HG03135 (cell line): ENCODE measurements around the gene ABCC4.

Experiments used
- ATAC-seq: cut with Tn5 transposase; IDR thresholded peaks from one replicate; pipeline ENCODE4 v1.9.1; 2021; ENCODE audit warnings: mild to moderate bottlenecking, moderate library complexity; ENCODE audit not compliant: unreplicated experiment

ABCC4 gene

GRCh38 chr13:95301183-95301967, at the start of gene ABCC4:
ABCC4 (minus strand) TSS chr13:95301451; CDS start chr13:95301314, 137 bp downstream.
- peak; percentile 86 for ATAC-seq

GRCh38 chr13:95349267-95349666, 48.0 kb upstream of the ABCC4 start:
- ATAC-seq, result no peak

DNA sequence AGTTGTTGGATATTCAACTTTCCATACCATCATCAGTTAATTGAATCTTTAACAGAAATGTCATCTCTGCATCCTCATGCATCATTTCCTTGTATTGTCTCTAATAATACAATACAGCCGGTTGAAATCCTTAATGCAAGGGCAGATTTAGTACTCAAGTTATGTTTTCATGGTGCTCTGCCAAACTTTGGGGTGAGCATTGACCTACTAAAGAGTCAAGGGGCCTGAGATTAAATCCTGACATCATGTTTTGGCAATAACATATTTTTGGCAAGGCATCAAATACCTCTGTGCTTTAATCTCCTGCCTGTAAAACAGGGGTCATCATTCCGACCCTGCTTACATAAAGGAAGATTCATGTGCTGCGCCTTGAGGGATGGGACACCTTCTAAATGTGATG, 42.7 kb upstream of the ABCC4 start:
- ATAC-seq, result no peak

DNA sequence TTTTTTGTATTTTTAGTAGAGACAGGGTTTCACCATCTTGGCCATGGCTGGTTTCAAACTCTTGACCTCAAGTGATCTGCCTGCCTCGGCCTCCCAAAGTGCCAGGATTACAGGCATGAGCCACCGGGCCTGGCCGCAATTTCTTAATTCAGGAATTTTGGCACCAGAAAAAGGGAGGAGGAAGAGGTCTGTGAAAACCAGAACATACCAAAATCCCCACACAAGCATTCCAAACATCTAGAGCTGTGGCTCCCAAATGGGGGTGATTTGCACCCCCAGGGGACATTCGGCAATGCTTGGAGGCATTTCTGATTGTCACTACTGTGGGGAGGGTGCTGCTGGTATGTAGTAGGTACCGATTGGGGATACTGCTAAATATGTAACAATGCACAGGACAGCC, 40.2 kb upstream of the ABCC4 start:
- ATAC-seq, result no peak

DNA sequence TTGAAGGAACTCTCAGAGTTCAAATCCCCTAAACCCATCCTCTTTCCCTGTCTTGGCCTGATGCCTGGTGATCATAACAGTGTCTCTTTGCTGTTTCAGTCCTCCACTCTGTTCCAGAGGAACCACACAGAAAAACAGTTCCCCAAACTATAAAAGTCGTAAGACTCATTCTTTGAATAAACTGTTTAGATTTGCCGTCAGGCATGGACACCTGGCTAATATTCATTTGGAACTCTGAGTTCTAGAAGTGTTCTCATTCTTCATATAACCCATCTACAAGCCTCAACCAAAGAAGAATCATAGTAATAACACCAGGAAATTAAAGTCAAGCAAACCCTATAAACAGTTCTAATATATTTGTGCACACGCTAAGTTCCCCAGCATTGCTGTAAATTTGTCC, 37.7 kb upstream of the ABCC4 start:
- no peak for ATAC-seq

DNA sequence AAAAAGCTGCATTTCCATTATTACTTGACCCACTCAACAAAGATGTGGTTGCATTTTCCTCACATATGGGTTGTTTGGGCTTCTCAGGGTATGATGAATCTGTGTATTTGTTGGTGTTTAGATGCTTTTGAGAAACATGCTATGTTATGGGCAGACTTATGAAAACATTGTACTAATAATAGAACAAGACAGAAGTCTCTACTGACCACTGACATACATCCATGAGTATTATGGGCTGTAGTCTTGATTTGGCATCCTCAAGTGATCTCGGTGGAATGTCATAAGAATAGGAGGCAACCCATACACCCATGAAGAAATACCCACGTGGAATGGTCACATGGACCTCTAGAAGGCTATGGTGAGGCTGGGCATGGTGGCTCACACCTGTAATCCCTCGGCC, 36.3 kb upstream of the ABCC4 start:
- no peak for ATAC-seq

DNA sequence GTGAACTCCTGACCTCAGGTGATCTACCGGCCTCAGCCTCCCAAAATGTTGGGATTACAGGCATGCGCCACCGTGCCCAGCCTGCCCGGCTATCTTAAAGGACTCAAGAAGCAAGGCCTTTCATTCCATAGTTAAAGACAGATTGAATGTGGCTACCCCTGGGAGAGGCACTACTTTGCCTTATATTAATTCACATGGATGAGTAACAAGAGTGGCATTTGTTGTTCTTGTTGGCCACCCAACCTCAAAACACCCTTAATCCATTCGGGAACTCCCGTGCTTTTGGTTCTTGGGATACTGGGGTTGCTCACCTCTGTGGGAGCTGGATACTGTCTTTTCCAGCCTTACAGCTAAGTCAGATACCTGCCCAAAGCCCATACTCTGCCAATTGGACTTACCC, 34.4 kb upstream of the ABCC4 start:
- no peak for ATAC-seq

DNA sequence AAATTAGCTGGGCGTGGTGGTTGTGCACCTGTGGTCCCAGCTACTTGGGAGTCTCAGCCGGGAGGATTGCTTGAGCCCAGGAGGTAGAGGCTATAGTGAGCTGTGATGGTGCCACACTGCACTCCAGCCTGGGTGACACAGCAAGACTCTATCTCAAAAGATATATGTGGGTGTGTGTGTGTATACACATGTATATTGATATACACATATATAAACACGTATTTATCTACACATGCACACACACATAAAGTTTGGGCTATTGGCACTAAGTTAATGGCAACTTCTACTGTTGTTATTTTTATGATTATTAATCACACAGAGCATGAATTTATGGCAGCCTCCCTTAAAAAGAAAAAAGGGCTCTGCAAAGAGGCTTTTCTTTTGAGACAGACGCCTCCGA, 27.1 kb upstream of the ABCC4 start:
- ATAC-seq, result no peak

DNA sequence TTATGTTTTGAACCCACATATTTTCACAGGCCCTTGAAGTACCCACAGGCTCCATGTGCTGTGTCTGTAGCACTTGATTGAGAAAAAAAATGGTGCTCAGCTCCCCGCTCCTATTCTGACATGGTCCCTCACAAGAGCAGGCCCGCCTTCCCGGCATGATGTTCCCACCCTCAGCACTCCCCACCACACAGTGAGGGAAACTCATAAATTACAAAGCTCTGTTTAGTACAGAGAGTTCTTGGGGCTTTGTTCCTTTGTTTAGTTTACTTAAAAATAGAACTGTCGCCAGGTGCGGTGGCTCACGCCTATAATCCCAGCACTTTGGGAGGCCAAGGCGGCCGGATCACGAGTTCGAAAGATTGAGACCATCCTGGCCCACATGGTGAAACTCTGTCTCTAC, 25.9 kb upstream of the ABCC4 start:
- ATAC-seq, result no peak

DNA sequence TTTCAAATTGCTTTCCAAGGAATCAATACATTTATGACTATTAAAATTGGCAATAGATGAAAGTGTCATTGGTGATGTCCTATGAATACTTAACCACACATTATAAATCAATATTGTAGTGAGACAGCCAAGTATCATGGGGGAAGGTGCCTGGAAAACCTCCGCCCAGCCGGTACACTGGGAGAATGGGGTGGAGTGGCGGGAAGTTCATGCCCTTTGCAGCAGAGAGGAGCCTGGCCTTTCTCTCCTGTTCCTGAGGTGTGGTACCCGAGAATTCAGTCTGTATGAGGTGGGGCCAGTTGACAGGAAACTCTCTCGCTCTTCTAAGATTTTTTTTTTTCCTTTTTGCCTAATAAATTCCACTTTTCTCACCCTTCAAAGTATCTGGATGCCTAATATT, 25.4 kb upstream of the ABCC4 start:
- ATAC-seq, result no peak

GRCh38 chr13:95325485-95325884, 24.2 kb upstream of the ABCC4 start:
- no peak for ATAC-seq

DNA sequence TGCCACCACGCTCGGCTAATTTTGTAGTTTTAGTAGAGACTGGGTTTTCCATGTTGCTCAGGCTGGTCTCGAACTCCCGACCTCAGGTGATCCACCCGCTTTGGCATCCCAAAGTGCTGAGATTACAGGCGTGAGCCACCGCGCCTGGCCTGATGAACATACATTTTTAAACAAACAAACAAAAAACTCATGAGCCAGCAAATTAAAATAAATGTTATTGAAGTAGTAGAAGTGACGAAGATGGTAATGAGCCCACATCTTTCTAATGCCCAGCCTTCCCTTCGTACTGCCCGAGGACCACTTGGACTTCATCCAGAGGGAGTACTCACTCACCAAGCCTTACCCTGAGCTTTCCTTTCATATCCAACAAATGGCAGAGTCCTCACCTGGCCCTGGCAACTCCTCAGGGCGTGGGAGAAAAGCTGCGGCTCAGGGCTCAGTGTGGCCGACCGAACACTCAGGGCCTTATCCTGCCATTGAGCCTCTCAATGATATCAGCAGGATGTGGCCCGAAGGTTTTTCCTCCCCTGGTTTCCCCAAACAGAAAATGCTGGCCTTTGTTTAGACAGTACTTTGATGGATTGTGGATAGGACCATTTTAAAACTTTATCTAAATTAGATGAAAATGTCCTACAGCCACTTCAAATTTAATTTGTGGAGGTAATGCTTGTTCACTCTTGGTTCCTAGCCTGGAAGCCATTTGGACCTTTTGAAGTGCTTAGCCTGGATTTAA, 22.8 kb upstream of the ABCC4 start:
- no peak for ATAC-seq

GRCh38 chr13:95319551-95320274, 18.5 kb upstream of the ABCC4 start:
- ATAC-seq, result no peak

DNA sequence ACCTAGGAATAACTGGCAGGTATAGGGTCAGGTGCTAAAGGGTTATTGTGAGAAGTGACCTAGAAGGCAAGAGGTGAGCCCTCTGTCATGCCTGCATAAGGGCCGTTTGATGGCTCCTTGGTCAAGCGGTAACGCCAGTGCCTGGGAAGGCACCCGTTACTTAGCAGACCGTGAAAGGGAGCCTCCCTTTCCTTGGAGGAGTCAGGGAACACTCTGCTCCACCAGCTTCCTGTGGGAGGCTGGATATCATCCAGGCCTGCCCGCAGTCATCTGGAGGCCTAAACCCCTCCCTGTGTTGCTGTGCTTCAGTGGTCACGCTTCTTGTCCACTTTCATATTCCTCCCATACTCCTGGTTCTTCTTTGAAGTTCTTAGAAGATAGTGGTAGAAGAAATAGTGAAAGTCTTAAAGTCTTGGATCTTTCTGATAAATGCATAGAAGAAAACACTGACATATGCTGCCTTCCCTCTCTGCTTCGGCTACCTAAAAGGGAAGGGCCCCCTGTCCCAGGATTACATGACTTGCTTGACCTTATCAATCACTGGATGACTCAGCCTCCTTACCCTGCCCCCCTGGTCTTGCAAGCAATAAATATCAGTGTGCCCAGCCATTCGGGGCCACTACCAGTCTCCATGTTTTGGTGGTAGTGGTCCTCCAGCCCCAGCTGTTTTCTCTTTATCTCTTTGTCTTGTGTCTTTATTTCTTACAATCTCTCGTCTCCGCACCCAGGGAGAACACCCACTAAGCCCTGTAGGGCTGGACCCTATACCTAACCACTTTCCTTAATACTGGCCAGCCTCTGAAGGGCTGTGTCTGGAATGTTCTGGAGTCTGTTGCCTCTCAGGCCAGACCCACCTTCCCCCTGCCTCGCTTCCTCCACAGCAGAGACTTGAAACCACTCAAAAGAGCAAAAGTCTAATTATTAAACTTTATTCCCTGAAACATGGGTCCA, 16.1 kb upstream of the ABCC4 start:
- no peak for ATAC-seq

DNA sequence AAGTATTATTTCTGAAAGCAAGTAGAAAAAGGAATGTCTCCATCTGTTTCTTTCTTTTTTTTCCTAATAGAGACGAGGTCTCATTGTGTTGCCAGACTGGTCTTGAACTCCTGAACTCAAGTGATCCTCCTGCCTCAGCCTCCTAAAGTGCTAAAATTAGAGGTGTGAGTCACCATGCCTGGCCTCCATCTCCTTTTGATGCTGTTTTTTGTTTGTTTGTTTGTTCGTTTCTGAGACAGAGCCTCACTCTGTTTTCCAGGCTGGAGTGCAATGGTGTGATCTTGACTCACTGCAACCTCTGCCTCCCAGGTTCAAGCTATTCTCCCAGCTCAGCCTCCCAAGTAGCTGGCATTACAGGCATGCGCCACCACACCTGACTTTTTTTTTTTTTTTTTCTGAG, 14.5 kb upstream of the ABCC4 start:
- no peak for ATAC-seq

GRCh38 chr13:95307507-95307906, 6.3 kb upstream of the ABCC4 start:
- ATAC-seq, result no peak

- no peak for ATAC-seq
Measured at GRCh38 chr13:95304453-95304852, 3.2 kb upstream of the ABCC4 start.

GRCh38 chr13:95301968-95302393, 730 bp upstream of the ABCC4 start:
- ATAC-seq, result no peak

DNA sequence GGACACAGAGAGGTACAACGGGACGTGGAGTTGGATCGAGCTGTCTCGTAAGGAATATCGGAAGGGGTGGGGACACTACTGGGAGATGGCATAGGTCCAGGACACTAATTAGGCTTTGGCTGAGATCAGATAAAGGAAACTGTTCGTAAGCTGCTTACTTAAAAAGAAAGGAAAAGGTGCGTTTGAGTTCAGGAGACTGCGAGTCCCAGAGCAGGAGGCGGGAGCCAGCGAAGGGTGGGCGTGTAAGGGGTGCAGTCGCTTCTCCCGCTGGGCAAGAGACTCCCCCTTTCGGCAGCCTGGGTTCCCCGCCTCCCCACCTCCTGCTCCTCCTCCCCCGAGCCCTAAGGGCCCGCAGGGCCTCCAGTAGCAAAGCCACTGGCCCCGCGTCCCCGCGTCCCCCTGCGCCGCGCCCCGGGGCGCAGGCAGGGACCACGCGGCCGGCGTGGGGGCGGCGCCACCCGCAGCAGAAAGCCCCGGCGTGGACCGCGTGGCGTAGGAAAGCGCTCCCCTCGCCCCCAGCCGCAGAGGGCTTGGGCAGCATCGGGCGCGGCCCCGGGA, 547 bp downstream of the ABCC4 start:
- ATAC-seq, result peak; percentile 46

GRCh38 chr13:95298971-95299621, 2.2 kb downstream of the ABCC4 start:
- ATAC-seq, result no peak
